AG09309 (cell line): ENCODE data around the gene FRAS1.
"Not testable (repeated sequence)": the region's sequence is repeated elsewhere in the genome, so short reads cannot be mapped to it uniquely, and the experiment has no call there.

Experiments
- DNase-seq: peaks from one replicate; pipeline ENCODE4 v3.0.0-alpha.2; 2010; ENCODE audit warnings: low read depth
- H3K4me3 ChIP-seq: 2 replicates; pipeline ENCODE4 v1.5.1; 2011; ENCODE audit warnings: mild to moderate bottlenecking, low read depth, low read length, moderate library complexity; ENCODE audit not compliant: control insufficient read depth
- CTCF ChIP-seq: IDR thresholded peaks from 2 replicates; pipeline ENCODE4 v1.5.1; 2011; ENCODE audit warnings: mild to moderate bottlenecking, low read depth, low read length, inconsistent platforms; ENCODE audit not compliant: insufficient read depth, control insufficient read depth; ENCODE audit errors: missing control alignments

The FRAS1 gene

GRCh38 chr4:78171482-78171881, 114.4 kb downstream of the FRAS1 start:
- TF ChIP-seq CTCF, result no peak
- DNase-seq, result no peak
- H3K4me3 ChIP-seq, result no peak overlapping the region

GRCh38 chr4:78174891-78175290, 117.8 kb downstream of the FRAS1 start:
- no peak for DNase-seq
- no peak overlapping the region for H3K4me3 ChIP-seq

GRCh38 chr4:78179196-78179595, 122.1 kb downstream of the FRAS1 start:
- no peak for TF ChIP-seq CTCF
- no peak overlapping the region for H3K4me3 ChIP-seq
- DNase-seq, result no peak

More at GRCh38 chr4:78174891-78175290, 117.8 kb downstream of the FRAS1 start:
- TF ChIP-seq CTCF, result no peak

GRCh38 chr4:78181681-78182234, 124.6 kb downstream of the FRAS1 start:
- DNase-seq, H3K4me3 ChIP-seq: not testable (repeated sequence)

GRCh38 chr4:78184584-78184983, 127.5 kb downstream of the FRAS1 start:
- TF ChIP-seq CTCF, result no peak
- no peak for DNase-seq
- H3K4me3 ChIP-seq, result no peak overlapping the region

- no peak for TF ChIP-seq CTCF
- DNase-seq, result no peak
- no peak overlapping the region for H3K4me3 ChIP-seq
Observed at GRCh38 chr4:78185117-78185516, 128.0 kb downstream of the FRAS1 start.

- no peak for TF ChIP-seq CTCF
- H3K4me3 ChIP-seq, result no peak overlapping the region
- no peak for DNase-seq
Observed at GRCh38 chr4:78186597-78187543, 129.7 kb downstream of the FRAS1 start.
